GM21381 (cell line): ENCODE data around the gene SLC25A44.
"Not testable (repeated sequence)": the region's sequence is repeated elsewhere in the genome, so short reads cannot be mapped to it uniquely, and the experiment has no call there.

ENCODE experiments used
- ATAC-seq: cut with Tn5 transposase; IDR thresholded peaks from one replicate; pipeline ENCODE4 v1.9.1; 2021; ENCODE audit warnings: mild to moderate bottlenecking, moderate library complexity; ENCODE audit not compliant: unreplicated experiment

Gene SLC25A44

GRCh38 chr1:156198831-156199349 is 5.0 kb downstream of the SLC25A44 start:
- ATAC-seq = no peak

- no peak for ATAC-seq
Measured at GRCh38 chr1:156200044-156200443, 6.1 kb downstream of the SLC25A44 start.

GRCh38 chr1:156203331-156203730 is 9.4 kb downstream of the SLC25A44 start:
- ATAC-seq = no peak

GRCh38 chr1:156204686-156205085 is 10.8 kb downstream of the SLC25A44 start:
- no peak for ATAC-seq

GRCh38 chr1:156211243-156211642 is 17.3 kb downstream of the SLC25A44 start:
- ATAC-seq = no peak

- ATAC-seq = no peak
Measured at GRCh38 chr1:156212130-156212529, 18.2 kb downstream of the SLC25A44 start.

GRCh38 chr1:156212833-156213643 is 19.1 kb downstream of the SLC25A44 start, which contains the start of gene PMF1:
Gene PMF1 (plus strand): TSS chr1:156213007. CDS start chr1:156213016, 9 bp downstream.
- ATAC-seq = peak; percentile 84

GRCh38 chr1:156213644-156213966 is 19.7 kb downstream of the SLC25A44 start:
- no peak for ATAC-seq

- ATAC-seq = no peak
Measured at GRCh38 chr1:156214024-156214748, 20.3 kb downstream of the SLC25A44 start.

GRCh38 chr1:156216361-156217086 is 22.6 kb downstream of the SLC25A44 start:
- not testable (repeated sequence) for ATAC-seq

GRCh38 chr1:156217871-156218270 is 24.0 kb downstream of the SLC25A44 start:
- ATAC-seq = no peak

- no peak for ATAC-seq
Measured at GRCh38 chr1:156220226-156220625, 26.3 kb downstream of the SLC25A44 start.

- ATAC-seq = no peak
Measured at GRCh38 chr1:156221986-156222692, 28.2 kb downstream of the SLC25A44 start.

- ATAC-seq = peak; percentile 6
Measured at GRCh38 chr1:156225677-156226014, 31.7 kb downstream of the SLC25A44 start.

- peak; percentile 56 for ATAC-seq
Measured at GRCh38 chr1:156226116-156226538, 32.2 kb downstream of the SLC25A44 start.

GRCh38 chr1:156226782-156227181 is 32.9 kb downstream of the SLC25A44 start:
- ATAC-seq = peak; percentile 4

- no peak for ATAC-seq
Measured at GRCh38 chr1:156228501-156228900, 34.6 kb downstream of the SLC25A44 start.

- ATAC-seq = no peak
Measured at GRCh38 chr1:156229809-156230472, 36.0 kb downstream of the SLC25A44 start.

GRCh38 chr1:156230473-156230837 is 36.6 kb downstream of the SLC25A44 start:
- ATAC-seq = no peak

- no peak for ATAC-seq
Measured at GRCh38 chr1:156232201-156232894, 38.4 kb downstream of the SLC25A44 start.
